IMR-90 (cell line): ENCODE data around the gene PLEKHD1.

ENCODE experiments used
- CTCF ChIP-seq: conservative IDR thresholded peaks from 2 replicates; pipeline ENCODE4 v1.5.1; 2012; ENCODE audit warnings: mild to moderate bottlenecking, low read depth, low read length, improper control_type of control experiment
- USF2 ChIP-seq: fragments of 150-350 bp; IDR thresholded peaks from 2 replicates; pipeline ENCODE4 v1.6.1; 2017; ENCODE audit warnings: mild to moderate bottlenecking, antibody characterized with exemption, low read length, low read depth

GRCh38 chr14:69573831-69574262 lies 89.3 kb downstream of the PLEKHD1 start:
- no peak for TF ChIP-seq USF2
- no peak for TF ChIP-seq CTCF
